IMR-90 (cell line): ENCODE data around the gene GZMM. TPM values are rescaled to one million over a fixed set of nuclear protein-coding genes. Genes with fewer than 3 reads are reported as not detected.

Source experiments
- ATAC-seq: fragments of 200-7000 bp; cut with Tn5 transposase; 2 replicates; pipeline ENCODE4 v1.9.1; 2020; ENCODE audit warnings: low read depth, mild to moderate bottlenecking, moderate library complexity
- BruUV-seq: library from RNA; stranded (reverse); fragments of 400-500 nt; replicated peaks from 2 replicates; lab custom pipeline; 2021; lab: Mats Ljungman, UMichigan
- CTCF ChIA-PET: fragments of 300-600 bp; formaldehyde crosslinking; extraction: SDS; loops from one replicate; lab custom pipeline; 2021; ENCODE audit warnings: antibody characterized with exemption; lab: Yijun Ruan, JAX
- POLR2A ChIA-PET: fragments of 300-600 bp; sonication (Branson Sonifier 250); formaldehyde crosslinking; loops from one replicate; lab custom pipeline; 2022; ENCODE audit warnings: antibody characterized with exemption; ENCODE audit not compliant: unreplicated experiment; lab: Charles Lee
- DNase-seq: peaks from one replicate; pipeline ENCODE4 v3.0.0; 2013
- H2AFZ ChIP-seq: replicated peaks from 2 replicates; pipeline ENCODE3; 2013; ENCODE audit warnings: low read length, mild to moderate bottlenecking; ENCODE audit not compliant: poor library complexity
- H2AK5ac ChIP-seq: 2 replicates; pipeline ENCODE4 v1.6.1; 2013; ENCODE audit warnings: low read depth, low read length, inconsistent platforms
- H2AK9ac ChIP-seq: replicated peaks from 2 replicates; pipeline ENCODE3; 2013; ENCODE audit warnings: mild to moderate bottlenecking, low read depth, low read length, moderate library complexity; ENCODE audit not compliant: poor library complexity
- H2BK120ac ChIP-seq: 2 replicates; pipeline ENCODE4 v1.6.1; 2013; ENCODE audit warnings: low read depth, low read length, inconsistent platforms
- H2BK15ac ChIP-seq: 3 replicates; pipeline ENCODE4 v1.6.1; 2013; ENCODE audit warnings: low read depth, low read length, inconsistent platforms
- H2BK20ac ChIP-seq: 2 replicates; pipeline ENCODE4 v1.6.1; 2013; ENCODE audit warnings: low read depth, mild to moderate bottlenecking, inconsistent platforms, low read length, moderate library complexity
- H2BK5ac ChIP-seq: 2 replicates; pipeline ENCODE4 v1.6.1; 2013; ENCODE audit warnings: mild to moderate bottlenecking, low read depth, low read length, inconsistent platforms; ENCODE audit not compliant: poor library complexity, severe bottlenecking
- H3K14ac ChIP-seq: replicated peaks from 2 replicates; pipeline ENCODE4 v1.6.1; 2013; ENCODE audit warnings: low read depth, low read length, inconsistent platforms
- H3K18ac ChIP-seq: 2 replicates; pipeline ENCODE4 v1.6.1; 2013; ENCODE audit warnings: low read depth, low read length, control low read depth
- H3K23ac ChIP-seq: 2 replicates; pipeline ENCODE4 v1.6.1; 2013; ENCODE audit warnings: low read depth, low read length, inconsistent platforms
- H3K27ac ChIP-seq: 2 replicates; pipeline ENCODE4 v1.5.1; 2013; ENCODE audit warnings: mild to moderate bottlenecking, control low read depth, low read length; ENCODE audit not compliant: insufficient read depth
- H3K27me3 ChIP-seq: 2 replicates; pipeline ENCODE4 v1.6.1; 2013; ENCODE audit warnings: low read length; ENCODE audit not compliant: control insufficient read depth, insufficient read depth
- H3K36me3 ChIP-seq: 2 replicates; pipeline ENCODE4 v1.6.1; 2013; ENCODE audit warnings: low read length, mixed read lengths; ENCODE audit not compliant: control insufficient read depth, insufficient read depth
- H3K4ac ChIP-seq: 2 replicates; pipeline ENCODE4 v1.6.1; 2013; ENCODE audit warnings: low read depth, low read length, inconsistent platforms
- H3K4me1 ChIP-seq: 2 replicates; pipeline ENCODE4 v1.6.1; 2013; ENCODE audit warnings: low read length, mixed read lengths; ENCODE audit not compliant: control insufficient read depth, insufficient read depth
- H3K4me2 ChIP-seq: 2 replicates; pipeline ENCODE4 v1.6.1; 2013; ENCODE audit warnings: low read depth, mild to moderate bottlenecking, control low read depth, low read length, moderate library complexity
- H3K4me3 ChIP-seq: 2 replicates; pipeline ENCODE4 v1.5.1; 2013; ENCODE audit warnings: low read depth, mild to moderate bottlenecking, control low read depth, low read length, moderate library complexity; ENCODE audit not compliant: insufficient read depth
- H3K56ac ChIP-seq: 2 replicates; pipeline ENCODE4 v1.6.1; 2013; ENCODE audit warnings: low read length, inconsistent platforms; ENCODE audit not compliant: insufficient read depth; ENCODE audit errors: extremely low read depth
- H3K79me1 ChIP-seq, 2 experiments: 2 replicates each; pipeline ENCODE4 v1.6.1; 2013; ENCODE audit warnings: low read length in 2 of 2, inconsistent platforms in 1 of 2, low read depth in 1 of 2
- H3K9ac ChIP-seq: 2 replicates; pipeline ENCODE4 v1.6.1; 2013; ENCODE audit warnings: low read depth, low read length, control low read depth
- H3K9me1 ChIP-seq: 2 replicates; pipeline ENCODE4 v1.6.1; 2013; ENCODE audit warnings: low read length, inconsistent platforms; ENCODE audit not compliant: insufficient read depth
- H3K9me3 ChIP-seq: 2 replicates; pipeline ENCODE4 v1.6.1; 2013; ENCODE audit warnings: low read length; ENCODE audit not compliant: control insufficient read depth, insufficient read depth
- H4K20me1 ChIP-seq: 2 replicates; pipeline ENCODE4 v1.6.1; 2013; ENCODE audit warnings: low read length, inconsistent platforms; ENCODE audit not compliant: insufficient read depth
- H4K5ac ChIP-seq: 2 replicates; pipeline ENCODE4 v1.6.1; 2013; ENCODE audit warnings: mild to moderate bottlenecking, low read depth, low read length, control low read depth
- H4K8ac ChIP-seq, 2 experiments: 2 replicates each; pipeline ENCODE4 v1.6.1; 2013; ENCODE audit warnings: low read depth in 2 of 2, low read length in 2 of 2, control low read depth in 1 of 2, inconsistent platforms in 1 of 2
- H4K91ac ChIP-seq: 2 replicates; pipeline ENCODE4 v1.6.1; 2013; ENCODE audit warnings: low read depth, low read length, inconsistent platforms; ENCODE audit not compliant: insufficient read depth
- BHLHE40 ChIP-seq: fragments of 150-350 bp; IDR thresholded peaks from 2 replicates; pipeline ENCODE4 v1.6.1; 2016; ENCODE audit warnings: mild to moderate bottlenecking, low read depth, low read length
- CEBPB ChIP-seq: IDR thresholded peaks from 2 replicates; pipeline ENCODE4 v1.6.1; 2012; ENCODE audit warnings: low read depth, low read length, improper control_type of control experiment
- CHD1 ChIP-seq: IDR thresholded peaks from 2 replicates; pipeline ENCODE4 v1.6.1; 2012; ENCODE audit warnings: low read depth, low read length, improper control_type of control experiment
- FOS ChIP-seq: fragments of 150-350 bp; IDR thresholded peaks from 2 replicates; pipeline ENCODE4 v1.6.1; 2016; ENCODE audit warnings: low read depth, low read length
- MAFK ChIP-seq: IDR thresholded peaks from 2 replicates; pipeline ENCODE4 v1.6.1; 2012; ENCODE audit warnings: low read depth, low read length, improper control_type of control experiment
- MAZ ChIP-seq: IDR thresholded peaks from 2 replicates; pipeline ENCODE4 v1.6.1; 2012; ENCODE audit warnings: low read depth, mild to moderate bottlenecking, low read length, improper control_type of control experiment, moderate library complexity, borderline replicate concordance
- MXI1 ChIP-seq: IDR thresholded peaks from 2 replicates; pipeline ENCODE4 v1.6.1; 2012; ENCODE audit warnings: low read depth, mild to moderate bottlenecking, low read length, moderate library complexity, borderline replicate concordance
- NFE2L2 ChIP-seq: fragments of 150-350 bp; IDR thresholded peaks from 2 replicates; pipeline ENCODE4 v1.6.1; 2016; ENCODE audit warnings: low read depth, mild to moderate bottlenecking, low read length
- RAD21 ChIP-seq: IDR thresholded peaks from 2 replicates; pipeline ENCODE4 v1.6.1; 2012; ENCODE audit warnings: low read length, improper control_type of control experiment
- RFX5 ChIP-seq: IDR thresholded peaks from 2 replicates; pipeline ENCODE4 v1.8.0; 2012; ENCODE audit warnings: low read depth, mild to moderate bottlenecking, low read length, moderate library complexity
- WGBS, 2 experiments: methylation state at CpG; one replicate each; pipeline versions ENCODE4 v1.1.5 to v1.1.7; 2013; ENCODE audit warnings: missing lambda C conversion rate in 2 of 2; ENCODE audit not compliant: insufficient read length in 1 of 2; ENCODE audit errors: extremely low coverage in 2 of 2; 5-methylcytosine and 5-hydroxymethylcytosine counted together
- dilution Hi-C: fragments of 300-500 bp; cut with HindIII; formaldehyde crosslinking; loops from one replicate; pipeline ENCODE4 v1.14.3; 2018; ENCODE audit warnings: low sequenced_read_pairs; ENCODE audit not compliant: unreplicated experiment
- in situ Hi-C: fragments of 300-500 bp; cut with MboI; formaldehyde crosslinking; loops from 3 replicates; pipeline ENCODE4 v1.14.3; 2019; ENCODE audit warnings: low sequenced_read_pairs, inconsistent platforms, mixed read lengths
- intact Hi-C: fragments of 100-400 bp; cut with micrococcal nuclease; formaldehyde crosslinking; loops from 2 replicates; pipeline ENCODE4 v1.10.0; 2022
- polyA plus RNA-seq, 3 experiments: library from polyadenylated mRNA; depleted of rRNA; stranded (reverse); fragments of >200 nt; gene quantifications; 2 replicates each; pipeline ENCODE4 v1.2.3, GENCODE V29; 2012; ENCODE audit warnings: low replicate concordance in 1 of 3
- total RNA-seq: library from RNA; depleted of rRNA; stranded (reverse); fragments of >200 nt; gene quantifications from 2 replicates; pipeline ENCODE4 v1.2.3, GENCODE V29; 2012
- TF ChIP-seq, protein P1 (sequence below): fragments of 150-350 bp; IDR thresholded peaks from 2 replicates; pipeline ENCODE4 v1.6.1; 2016; ENCODE audit warnings: low read depth, mild to moderate bottlenecking, low read length, moderate library complexity, borderline replicate concordance
- TF ChIP-seq, protein P2 (sequence below): conservative IDR thresholded peaks from 2 replicates; pipeline ENCODE4 v1.5.1; 2012; ENCODE audit warnings: mild to moderate bottlenecking, low read depth, low read length, improper control_type of control experiment

Gene GZMM
- total and polyA plus RNA-seq, 2 of the 4 experiments (the other 2 are of a cell fraction) = 0.24 TPM; not detected in 1

DNA sequence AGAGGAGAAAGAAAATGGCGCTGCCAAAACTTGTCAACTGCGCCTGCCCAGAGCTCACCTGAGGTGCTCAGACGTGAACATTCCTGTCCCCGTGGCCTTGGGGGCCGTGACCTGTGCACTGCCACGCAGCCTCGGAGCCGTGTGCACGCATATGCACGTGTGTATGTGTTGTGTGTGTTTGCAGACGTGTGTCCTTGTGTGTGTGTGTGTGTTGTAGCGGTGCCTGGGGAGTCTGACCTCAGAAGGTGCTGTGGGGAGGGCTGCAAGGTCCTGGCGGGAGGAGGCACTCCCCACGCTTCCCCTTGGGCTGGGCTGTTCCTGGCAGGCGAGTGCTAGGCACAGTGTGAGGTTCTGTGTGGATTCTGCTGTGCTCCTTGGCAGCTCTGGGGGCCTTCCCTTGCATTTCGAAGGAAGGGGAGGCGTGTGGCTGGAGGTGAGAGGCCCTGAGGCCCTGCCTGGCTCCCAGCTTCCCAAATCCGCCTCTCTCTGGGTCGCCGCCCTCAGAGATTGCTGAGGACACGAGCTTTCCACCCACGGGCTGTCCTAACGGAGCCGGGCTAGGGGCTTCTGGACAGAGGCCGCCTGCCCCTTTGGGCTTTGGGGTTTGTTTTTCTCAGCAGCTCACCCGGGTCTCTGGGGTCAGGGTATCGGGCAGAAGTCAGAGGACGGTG, 33.0 kb downstream of the GZMM start (continued):
- no peak for TF ChIP-seq RAD21

DNA sequence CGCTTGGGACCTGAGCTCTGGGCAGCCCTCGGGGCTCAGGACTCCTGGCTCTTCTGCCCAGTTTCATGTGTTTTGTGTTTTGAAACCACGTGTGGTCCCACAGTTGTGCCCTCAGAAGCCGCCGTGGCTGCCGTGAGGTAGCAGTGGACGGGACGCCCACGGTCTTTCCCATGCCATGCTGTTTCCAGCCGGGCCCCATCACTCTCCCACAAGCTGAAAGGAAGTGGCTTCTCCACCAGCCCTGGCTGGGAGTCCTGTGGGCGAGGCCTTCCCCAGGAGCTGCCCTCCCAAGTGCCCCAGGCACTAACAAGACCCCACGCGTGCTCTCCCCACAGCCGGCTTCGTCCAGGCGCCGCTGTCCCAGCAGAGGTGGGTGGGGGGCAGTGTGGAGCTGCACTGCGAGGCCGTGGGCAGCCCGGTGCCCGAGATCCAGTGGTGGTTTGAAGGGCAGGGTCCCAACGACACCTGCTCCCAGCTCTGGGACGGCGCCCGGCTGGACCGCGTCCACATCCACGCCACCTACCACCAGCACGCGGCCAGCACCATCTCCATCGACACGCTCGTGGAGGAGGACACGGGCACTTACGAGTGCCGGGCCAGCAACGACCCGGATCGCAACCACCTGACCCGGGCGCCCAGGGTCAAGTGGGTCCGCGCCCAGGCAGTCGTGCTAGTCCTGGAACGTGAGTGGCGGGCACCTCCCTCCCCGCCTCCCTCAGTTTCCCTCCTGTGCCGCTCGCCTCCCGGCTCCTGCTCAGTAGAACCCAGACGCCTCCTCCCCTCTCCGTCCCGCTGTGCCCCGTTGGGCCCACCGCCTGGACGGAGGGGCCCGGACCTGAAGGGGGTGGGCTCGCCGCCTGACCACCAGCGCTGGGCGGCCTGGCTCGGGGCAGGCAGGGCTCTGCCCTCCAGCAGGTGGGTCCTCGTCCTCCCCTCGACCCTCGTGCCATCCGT, 33.9 kb downstream of the GZMM start:
- BruUV-seq = no TSS peak
- Histone ChIP-seq H3K27ac (no peak overlapping the region), H3K56ac (no peak overlapping the region), H3K4me2 (no peak overlapping the region), H3K4me1 (peaks cover 20% of the 10 kb centered on the region), H3K79me1 (peaks cover 0 to 66% of the 10 kb centered on the region in 2 experiments; a peak in 2 of 4 replicates), H3K36me3 (peaks cover 22% of the 10 kb centered on the region; the same call in 1 of the 2 replicates), H4K8ac (no peak overlapping the region), H3K4me3 (no peak overlapping the region), H3K27me3 (no peaks in the 10 kb centered on the region), H3K9ac (no peak overlapping the region), H3K9me1 (peaks cover 7% of the 10 kb centered on the region; the same call in 1 of the 2 replicates), H3K18ac (no peak overlapping the region), H3K23ac (no peak overlapping the region), H3K4ac (no peak overlapping the region), H3K14ac (no peak overlapping the region), H3K9me3 (no peaks in the 10 kb centered on the region), H2AK5ac (no peak overlapping the region), H2BK15ac (no peak overlapping the region), H2AFZ (no peak overlapping the region), H4K91ac (no peak overlapping the region), H4K5ac (no peak overlapping the region), H2AK9ac (peak overlapping the region; percentile 24), H2BK120ac (no peak overlapping the region), H2BK20ac (no peak overlapping the region), H2BK5ac (no peak overlapping the region), H4K20me1 (peaks cover 85% of the 10 kb centered on the region)
- WGBS, 2 experiments = 91% methylated on average over 41 of the region's 66 CpGs; no CpG with 5 or more reads in 1 of the 2 experiments
- dilution Hi-C loops (no loop called here), intact Hi-C loops (no loop called here), in situ Hi-C loops (no loop called here)
- ChIA-PET POLR2A (no interaction called here), CTCF (no interaction called here)
- DNase-seq = no peak
- ATAC-seq = no peak
- TF ChIP-seq, protein P1, sequence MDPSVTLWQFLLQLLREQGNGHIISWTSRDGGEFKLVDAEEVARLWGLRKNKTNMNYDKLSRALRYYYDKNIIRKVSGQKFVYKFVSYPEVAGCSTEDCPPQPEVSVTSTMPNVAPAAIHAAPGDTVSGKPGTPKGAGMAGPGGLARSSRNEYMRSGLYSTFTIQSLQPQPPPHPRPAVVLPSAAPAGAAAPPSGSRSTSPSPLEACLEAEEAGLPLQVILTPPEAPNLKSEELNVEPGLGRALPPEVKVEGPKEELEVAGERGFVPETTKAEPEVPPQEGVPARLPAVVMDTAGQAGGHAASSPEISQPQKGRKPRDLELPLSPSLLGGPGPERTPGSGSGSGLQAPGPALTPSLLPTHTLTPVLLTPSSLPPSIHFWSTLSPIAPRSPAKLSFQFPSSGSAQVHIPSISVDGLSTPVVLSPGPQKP = no peak
- no peak for TF ChIP-seq NFE2L2
- TF ChIP-seq BHLHE40 = no peak
- no peak for TF ChIP-seq FOS
- TF ChIP-seq RAD21 = no peak
- no peak for TF ChIP-seq CHD1
- no peak for TF ChIP-seq MAFK
- TF ChIP-seq CEBPB = no peak
- TF ChIP-seq, protein P2, sequence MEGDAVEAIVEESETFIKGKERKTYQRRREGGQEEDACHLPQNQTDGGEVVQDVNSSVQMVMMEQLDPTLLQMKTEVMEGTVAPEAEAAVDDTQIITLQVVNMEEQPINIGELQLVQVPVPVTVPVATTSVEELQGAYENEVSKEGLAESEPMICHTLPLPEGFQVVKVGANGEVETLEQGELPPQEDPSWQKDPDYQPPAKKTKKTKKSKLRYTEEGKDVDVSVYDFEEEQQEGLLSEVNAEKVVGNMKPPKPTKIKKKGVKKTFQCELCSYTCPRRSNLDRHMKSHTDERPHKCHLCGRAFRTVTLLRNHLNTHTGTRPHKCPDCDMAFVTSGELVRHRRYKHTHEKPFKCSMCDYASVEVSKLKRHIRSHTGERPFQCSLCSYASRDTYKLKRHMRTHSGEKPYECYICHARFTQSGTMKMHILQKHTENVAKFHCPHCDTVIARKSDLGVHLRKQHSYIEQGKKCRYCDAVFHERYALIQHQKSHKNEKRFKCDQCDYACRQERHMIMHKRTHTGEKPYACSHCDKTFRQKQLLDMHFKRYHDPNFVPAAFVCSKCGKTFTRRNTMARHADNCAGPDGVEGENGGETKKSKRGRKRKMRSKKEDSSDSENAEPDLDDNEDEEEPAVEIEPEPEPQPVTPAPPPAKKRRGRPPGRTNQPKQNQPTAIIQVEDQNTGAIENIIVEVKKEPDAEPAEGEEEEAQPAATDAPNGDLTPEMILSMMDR = no peak
- no peak for TF ChIP-seq RFX5
- no peak for TF ChIP-seq MAZ
- no peak for TF ChIP-seq MXI1
